HUES6 (cell line): ENCODE results near the gene MRTFB.

Source experiments
- H3K27ac ChIP-seq: 2 replicates; pipeline ENCODE4 v1.7.0; 2013; ENCODE audit warnings: low read depth, mild to moderate bottlenecking, low read length, inconsistent platforms
- H3K27me3 ChIP-seq: 2 replicates; pipeline ENCODE4 v1.6.1; 2013; ENCODE audit warnings: low read length; ENCODE audit not compliant: control insufficient read depth, insufficient read depth
- H3K36me3 ChIP-seq: 2 replicates; pipeline ENCODE4 v1.6.1; 2013; ENCODE audit warnings: low read length; ENCODE audit not compliant: control insufficient read depth, insufficient read depth
- H3K4me1 ChIP-seq: 2 replicates; pipeline ENCODE4 v1.6.1; 2013; ENCODE audit warnings: low read length; ENCODE audit not compliant: control insufficient read depth, insufficient read depth
- H3K4me3 ChIP-seq: 2 replicates; pipeline ENCODE4 v1.5.1; 2013; ENCODE audit warnings: low read depth, low read length
- H3K9ac ChIP-seq: one replicate; pipeline ENCODE4 v1.6.1; 2013; ENCODE audit warnings: mild to moderate bottlenecking, low read length
- H3K9me3 ChIP-seq: 2 replicates; pipeline ENCODE4 v1.6.1; 2013; ENCODE audit warnings: low read depth, low read length; ENCODE audit not compliant: control insufficient read depth, insufficient read depth

The MRTFB gene

DNA sequence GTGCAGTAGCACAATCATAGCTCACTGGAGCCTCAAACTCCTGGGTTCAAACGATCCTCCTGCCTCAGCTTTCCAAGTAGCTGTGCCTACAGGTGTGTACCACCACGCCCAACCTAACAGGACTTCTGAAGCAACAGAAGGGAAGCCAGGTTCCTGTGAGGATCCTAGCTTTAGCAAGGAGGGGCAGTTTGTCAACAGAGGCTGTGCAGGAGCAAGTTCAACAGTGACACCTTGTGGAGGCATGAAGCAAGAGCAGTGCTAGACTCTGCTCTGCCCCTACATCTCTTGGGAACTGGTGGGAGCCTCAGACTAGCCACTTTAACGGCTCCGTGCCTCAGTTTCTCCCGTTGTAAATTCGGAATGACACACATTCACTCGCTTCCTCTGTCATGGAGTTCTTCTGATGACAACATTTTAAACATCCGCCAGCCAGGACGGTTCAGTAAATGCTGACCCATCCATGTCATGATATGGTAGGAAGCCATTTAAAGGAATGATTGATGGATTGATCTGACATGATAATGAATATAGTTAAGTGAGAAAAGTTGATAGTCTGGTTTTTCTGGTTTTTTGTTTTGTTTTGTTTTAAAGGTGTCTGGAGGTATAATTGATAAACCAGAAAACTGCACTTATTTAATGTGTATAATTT, 218.7 kb downstream of the MRTFB start:
- Histone ChIP-seq H3K36me3 (no peaks in the 10 kb centered on the region), H3K27ac (no peak overlapping the region), H3K9ac (no peak overlapping the region), H3K4me3 (no peak overlapping the region), H3K4me1 (peaks cover 2% of the 10 kb centered on the region; the same call in 1 of the 2 replicates), H3K27me3 (0 out of 2 replicates have a peak, but pooled peaks cover 4% of the 10 kb centered on the region), H3K9me3 (peaks cover 4% of the 10 kb centered on the region; the same call in 1 of the 2 replicates)

DNA sequence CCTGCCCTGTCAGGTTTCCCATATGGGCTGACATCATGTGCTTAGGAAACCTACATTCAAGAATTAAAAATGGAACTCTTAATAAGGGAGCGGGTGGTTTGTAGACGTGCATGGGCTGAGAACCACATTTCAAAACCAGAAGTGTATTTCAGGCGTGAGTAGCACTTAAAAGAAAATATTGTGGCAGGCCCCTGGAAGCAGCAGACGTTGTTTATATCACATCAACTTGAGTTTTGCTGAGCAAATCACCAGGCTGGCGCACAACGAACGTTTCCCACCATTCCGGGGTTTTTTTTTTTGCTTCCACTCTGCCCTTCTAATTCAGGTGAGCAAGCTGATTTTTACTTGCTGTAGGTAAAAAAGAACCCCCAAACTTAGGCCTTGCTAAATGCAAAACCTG, 220.2 kb downstream of the MRTFB start:
- H3K27me3 ChIP-seq, result 0 out of 2 replicates have a peak, but pooled peaks cover 4% of the 10 kb centered on the region
- H3K4me1 ChIP-seq, result no peaks in the 10 kb centered on the region
- H3K27ac ChIP-seq, result no peak overlapping the region
- H3K36me3 ChIP-seq, result no peaks in the 10 kb centered on the region
- H3K9me3 ChIP-seq, result peaks cover 4% of the 10 kb centered on the region; the same call in 1 of the 2 replicates
- H3K4me3 ChIP-seq, result no peak overlapping the region
- no peak overlapping the region for H3K9ac ChIP-seq

DNA sequence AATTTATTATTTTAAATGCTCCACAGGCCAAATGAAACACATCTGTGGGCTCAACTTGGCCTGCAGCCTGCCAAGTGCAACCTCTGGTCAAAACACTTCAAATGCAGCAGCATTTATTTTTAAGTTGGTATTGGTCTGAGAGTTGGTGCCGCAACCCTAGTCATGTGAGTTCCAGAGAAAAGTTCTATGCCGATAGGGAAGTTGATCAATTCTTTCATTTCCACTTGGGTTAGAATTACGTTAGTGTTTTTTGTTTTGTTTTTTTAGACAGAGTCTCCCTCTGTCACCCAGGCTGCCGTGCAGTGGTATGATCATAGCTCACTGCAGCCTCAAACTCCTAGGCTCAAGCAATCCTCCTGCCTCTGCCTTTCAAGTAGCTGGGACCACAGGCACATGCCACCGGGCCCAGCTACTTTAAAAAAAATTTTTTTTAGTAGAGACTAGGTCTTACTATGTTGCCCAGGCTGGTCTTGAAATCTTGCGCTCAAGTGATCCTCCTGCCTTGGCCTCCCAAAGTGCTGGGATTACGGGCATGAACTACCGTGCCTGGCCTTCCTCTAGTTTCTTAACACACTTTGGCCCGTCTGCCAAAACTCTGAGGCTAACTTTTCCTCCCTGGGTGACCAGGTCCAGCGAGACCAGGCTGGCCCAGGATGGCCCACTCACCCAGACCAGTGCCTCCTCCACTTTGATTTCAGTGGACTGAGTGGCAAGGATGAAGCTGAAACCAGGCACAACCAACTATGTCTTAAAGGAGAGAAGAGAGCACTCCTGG, 221.1 kb downstream of the MRTFB start:
- H3K4me3 ChIP-seq, result no peak overlapping the region
- no peaks in the 10 kb centered on the region for H3K27me3 ChIP-seq
- no peak overlapping the region for H3K9ac ChIP-seq
- peaks cover 4% of the 10 kb centered on the region; the same call in 1 of the 2 replicates for H3K9me3 ChIP-seq
- no peaks in the 10 kb centered on the region for H3K4me1 ChIP-seq
- H3K36me3 ChIP-seq, result no peaks in the 10 kb centered on the region
- no peak overlapping the region for H3K27ac ChIP-seq

DNA sequence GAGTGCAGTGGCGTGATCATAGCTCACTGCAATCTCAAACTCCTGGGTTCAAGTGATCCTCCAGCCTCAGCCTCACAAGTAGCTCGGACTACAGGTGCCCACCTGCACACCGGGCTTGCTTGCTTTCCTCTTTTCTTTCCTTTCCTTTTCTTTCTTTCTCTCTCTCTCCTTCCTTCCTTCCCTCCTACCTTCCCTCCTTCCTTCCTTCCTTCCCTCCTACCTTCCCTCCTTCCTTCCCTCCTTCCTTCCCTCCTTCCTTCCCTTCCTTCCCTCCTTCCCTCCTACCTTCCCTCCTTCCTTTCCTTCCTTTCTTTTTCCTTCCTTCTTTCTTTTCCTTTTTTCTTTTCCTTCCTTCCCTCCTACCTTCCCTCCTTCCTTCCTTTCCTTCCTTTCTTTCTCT, 225.5 kb downstream of the MRTFB start:
- H3K4me1 ChIP-seq, result peaks cover 3% of the 10 kb centered on the region; the same call in 1 of the 2 replicates
- H3K27me3 ChIP-seq, result no peaks in the 10 kb centered on the region
- no peak overlapping the region for H3K27ac ChIP-seq
- no peaks in the 10 kb centered on the region for H3K36me3 ChIP-seq
- H3K9ac ChIP-seq, result no peak overlapping the region
- H3K4me3 ChIP-seq, result no peak overlapping the region
- H3K9me3 ChIP-seq, result no peaks in the 10 kb centered on the region

DNA sequence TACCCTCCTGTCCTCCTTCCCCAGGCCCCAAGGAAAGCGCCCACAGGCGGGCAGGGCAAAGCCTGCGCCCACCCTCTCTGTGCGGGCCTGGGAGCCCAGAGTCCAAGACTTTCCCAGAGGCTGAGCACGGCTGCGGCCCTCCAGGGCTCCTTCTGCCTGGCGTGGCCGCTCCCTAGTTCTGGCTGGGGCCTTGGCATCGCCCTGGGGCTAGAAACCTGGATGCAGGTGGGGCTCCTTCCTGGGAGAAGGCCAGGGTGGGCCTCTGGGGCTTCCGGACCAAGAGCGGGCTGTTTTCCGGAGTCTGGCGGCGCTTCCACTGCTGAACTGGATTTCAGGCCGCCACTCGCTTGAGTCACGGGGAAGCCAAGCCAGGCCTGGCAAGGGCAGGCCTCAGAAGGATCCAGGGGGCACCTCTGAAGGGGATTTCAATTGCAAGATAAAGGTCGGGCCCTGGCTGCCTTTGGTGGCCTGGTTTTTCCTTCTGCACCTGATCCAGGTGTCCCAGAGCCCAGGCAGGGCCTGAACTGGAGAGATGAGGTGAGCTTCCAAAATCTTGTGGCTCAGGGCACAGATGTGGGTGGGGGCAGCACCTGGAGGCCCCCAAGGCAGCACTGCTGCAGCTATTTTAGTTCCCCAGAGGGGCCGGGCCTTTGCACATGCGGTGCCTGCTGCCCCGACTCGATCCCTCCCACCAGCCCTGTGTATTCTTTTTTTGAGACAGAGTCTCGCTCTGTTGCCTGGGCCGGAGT, 227.4 kb downstream of the MRTFB start:
- Histone ChIP-seq H3K4me1 (peaks cover 3% of the 10 kb centered on the region; the same call in 1 of the 2 replicates), H3K27me3 (peaks cover 4% of the 10 kb centered on the region), H3K36me3 (no peaks in the 10 kb centered on the region), H3K27ac (no peak overlapping the region), H3K9me3 (no peaks in the 10 kb centered on the region), H3K4me3 (no peak overlapping the region), H3K9ac (no peak overlapping the region)

DNA sequence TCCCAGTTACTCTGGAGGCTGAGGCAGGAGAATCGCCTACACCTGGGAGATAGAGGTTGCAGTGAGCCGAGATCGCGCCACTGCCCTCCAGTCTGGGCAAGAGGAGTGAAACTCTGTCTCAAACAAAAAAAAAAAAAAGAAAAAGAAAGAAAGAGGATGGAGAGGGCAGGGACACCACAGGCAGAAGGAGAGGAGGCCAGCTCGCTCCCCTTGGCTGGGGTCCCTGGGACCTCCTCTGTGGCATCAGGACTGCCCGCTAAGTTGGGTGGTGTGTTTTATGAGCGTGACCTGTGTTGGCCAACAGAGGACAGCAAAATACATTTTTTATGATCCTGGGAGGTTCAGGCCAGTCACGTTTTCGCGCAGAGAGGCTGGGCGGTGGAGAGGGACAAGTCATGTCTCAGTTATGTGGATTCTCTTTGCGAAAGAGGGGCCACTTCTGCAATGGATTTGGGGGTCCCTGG, 229.6 kb downstream of the MRTFB start:
- H3K27ac ChIP-seq, result no peak overlapping the region

DNA sequence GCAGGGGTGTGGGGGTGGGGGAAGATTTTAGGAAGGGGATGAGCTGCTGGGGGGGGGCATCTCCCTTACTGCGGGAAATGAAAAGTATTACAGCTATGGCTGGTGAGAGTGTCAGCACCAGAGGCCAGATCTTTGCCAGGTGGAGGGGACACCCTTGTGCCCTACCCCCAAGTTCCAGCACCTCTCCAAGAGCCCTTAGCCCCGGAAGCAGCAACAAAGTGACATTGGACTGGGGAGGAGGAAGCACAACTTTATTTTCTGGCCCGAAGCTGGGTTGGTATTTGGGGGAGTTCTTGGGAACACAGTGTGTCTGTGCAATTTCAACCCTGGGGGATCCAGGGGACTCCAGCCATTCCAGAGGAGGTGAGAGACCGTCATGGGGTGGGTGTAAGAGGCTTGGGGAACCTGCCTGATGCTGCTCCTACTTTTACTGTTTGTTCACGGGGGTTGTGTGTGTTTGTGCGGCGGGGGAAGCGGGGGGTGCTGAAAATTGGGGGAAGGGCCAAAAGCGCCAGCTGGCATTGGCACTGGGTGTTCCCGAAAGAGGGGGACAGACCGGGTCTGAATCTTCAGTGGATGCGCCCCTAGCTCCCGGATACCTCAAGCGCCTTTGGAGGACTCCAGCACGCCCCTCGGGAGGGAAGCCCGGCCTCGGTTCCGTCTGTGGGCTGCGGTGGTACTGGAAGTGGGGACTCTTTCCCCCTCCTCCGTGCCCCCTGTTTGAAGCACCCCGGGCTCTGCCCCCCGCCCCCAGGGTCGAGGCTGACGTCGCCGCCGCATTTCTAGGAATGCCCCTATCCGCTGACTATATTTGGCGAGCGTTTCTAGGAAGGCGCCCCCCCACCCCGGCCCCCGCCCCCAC, 230.3 kb downstream of the MRTFB start:
- Histone ChIP-seq H3K9me3 (no peaks in the 10 kb centered on the region), H3K36me3 (no peaks in the 10 kb centered on the region), H3K27ac (no peak overlapping the region), H3K4me3 (peak overlapping the region; percentile 65), H3K27me3 (peaks cover 8% of the 10 kb centered on the region), H3K4me1 (peaks cover 24% of the 10 kb centered on the region), H3K9ac (peak overlapping the region; percentile 64)

More for the DNA sequence above, 229.6 kb downstream of the MRTFB start:
- no peak overlapping the region for H3K9ac ChIP-seq
- H3K9me3 ChIP-seq, result no peaks in the 10 kb centered on the region
- H3K4me3 ChIP-seq, result 0 out of 2 replicates have a peak overlapping the region, but pooled peaks have one; percentile 65
- H3K36me3 ChIP-seq, result no peaks in the 10 kb centered on the region
- peaks cover 18% of the 10 kb centered on the region for H3K4me1 ChIP-seq
- peaks cover 8% of the 10 kb centered on the region for H3K27me3 ChIP-seq

DNA sequence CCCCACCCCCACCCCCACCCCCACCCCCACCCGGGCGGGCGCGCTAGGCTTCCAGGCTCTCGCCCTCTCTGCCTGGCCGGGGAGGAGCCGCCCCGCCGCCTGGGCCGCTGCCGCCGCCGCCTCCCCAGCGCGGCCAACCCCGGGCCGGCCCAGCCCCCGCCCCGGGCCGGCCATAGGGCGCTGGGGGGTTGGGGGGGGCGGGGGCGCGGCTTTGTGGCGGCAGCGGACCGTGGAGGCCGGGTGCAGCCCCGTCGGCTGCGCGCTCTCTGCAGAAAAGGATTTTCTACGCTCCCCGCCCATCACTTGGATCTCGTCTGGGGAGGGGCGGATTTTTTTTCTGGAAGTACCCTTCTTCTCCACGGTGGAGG, 230.9 kb downstream of the MRTFB start:
- peaks cover 8% of the 10 kb centered on the region for H3K27me3 ChIP-seq
- peaks cover 30% of the 10 kb centered on the region for H3K4me1 ChIP-seq
- H3K27ac ChIP-seq, result no peak overlapping the region
- peak overlapping the region; percentile 59 for H3K9ac ChIP-seq
- peak overlapping the region; percentile 79 for H3K4me3 ChIP-seq
- no peaks in the 10 kb centered on the region for H3K36me3 ChIP-seq
- no peaks in the 10 kb centered on the region for H3K9me3 ChIP-seq

DNA sequence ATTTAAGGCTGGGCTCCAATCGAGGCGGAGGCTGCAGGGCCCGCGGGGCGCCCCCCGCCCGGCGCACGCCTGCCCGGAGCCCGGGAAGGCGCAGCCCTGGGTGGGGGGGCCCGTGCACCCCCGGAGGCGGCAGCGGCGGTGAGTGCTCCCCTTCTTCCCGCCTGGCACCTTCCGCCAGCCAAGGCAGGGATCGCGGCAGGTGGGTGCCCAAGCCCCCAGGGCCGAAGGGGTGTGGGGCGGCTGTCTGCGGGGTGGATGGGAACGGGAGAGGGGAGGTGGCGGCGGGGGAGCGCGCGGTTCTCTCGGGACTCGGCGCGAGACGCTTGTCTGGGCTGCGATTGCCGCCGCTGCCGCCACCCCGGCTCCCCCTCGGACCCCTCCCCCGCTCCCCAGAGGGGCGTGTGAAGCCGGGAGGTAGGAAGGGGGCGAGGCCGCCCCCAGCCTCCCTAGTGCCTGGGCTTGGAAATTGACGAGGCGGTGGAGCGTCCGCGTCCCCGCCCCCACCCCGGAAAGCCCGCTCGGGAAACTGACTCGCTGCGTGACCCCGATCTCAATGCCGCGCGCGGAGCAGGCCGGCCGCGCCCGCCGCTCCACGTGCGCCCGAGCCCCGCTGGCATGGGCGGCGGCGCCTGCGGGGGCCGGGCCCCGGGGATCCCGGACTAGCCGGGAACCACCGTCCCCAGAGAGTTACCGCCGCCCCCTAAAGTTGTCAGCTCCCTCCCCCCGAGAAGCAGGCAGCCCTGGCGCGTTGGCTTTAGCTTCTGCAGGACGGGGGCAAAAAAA, 231.5 kb downstream of the MRTFB start:
- Histone ChIP-seq H3K9me3 (no peaks in the 10 kb centered on the region), H3K27me3 (peaks cover 8% of the 10 kb centered on the region), H3K36me3 (no peaks in the 10 kb centered on the region), H3K4me3 (peak overlapping the region; percentile 79), H3K27ac (no peak overlapping the region), H3K4me1 (peaks cover 36% of the 10 kb centered on the region), H3K9ac (peak overlapping the region; percentile 59)
